HepG2 (cell line): ENCODE measurements around the gene DSG4. TPM values are rescaled to one million over a fixed set of nuclear protein-coding genes. Genes with fewer than 3 reads are reported as not detected.

Experiments
- ATF7-NPFF ChIP-seq: sonication (generic); formaldehyde crosslinking; IDR thresholded peaks from 2 replicates; pipeline ENCODE4 v1.8.1; 2023; ENCODE audit warnings: mild to moderate bottlenecking, low read depth, missing genetic modification reagents, moderate library complexity
- EED ChIP-seq: sonication (generic); formaldehyde crosslinking; IDR thresholded peaks from 2 replicates; pipeline ENCODE4 v1.5.0; 2020; ENCODE audit warnings: mild to moderate bottlenecking, missing genetic modification reagents
- GFI1 ChIP-seq: sonication (generic); formaldehyde crosslinking; IDR thresholded peaks from 2 replicates; pipeline ENCODE4 v1.5.0; 2020; ENCODE audit warnings: missing genetic modification reagents, mild to moderate bottlenecking, borderline replicate concordance
- HNF4G ChIP-seq, 2 experiments: sonication (generic) in 1 of 2; formaldehyde crosslinking in 1 of 2; IDR thresholded peaks; 2 replicates each; pipeline versions ENCODE4 v1.4.0 to v1.6.1; 2011 to 2020; ENCODE audit warnings: borderline replicate concordance in 2 of 2, low read depth in 2 of 2, mild to moderate bottlenecking in 2 of 2, low read length in 1 of 2, missing genetic modification reagents in 1 of 2, moderate library complexity in 1 of 2
- HNRNPUL1 ChIP-seq: fragments of 200-400 bp; formaldehyde crosslinking; IDR thresholded peaks from 2 replicates; pipeline ENCODE4 v1.6.1; 2017; ENCODE audit warnings: low read depth, mild to moderate bottlenecking, low read length, moderate library complexity
- PAXIP1 ChIP-seq: sonication (generic); formaldehyde crosslinking; conservative IDR thresholded peaks from 2 replicates; pipeline ENCODE4 v1.4.0; 2020; ENCODE audit warnings: mild to moderate bottlenecking, missing genetic modification reagents, moderate library complexity
- POGZ ChIP-seq: sonication (generic); formaldehyde crosslinking; IDR thresholded peaks from 2 replicates; pipeline ENCODE4 v1.4.0; 2020; ENCODE audit warnings: mild to moderate bottlenecking, missing genetic modification reagents
- TBL1XR1 ChIP-seq: fragments of 150-350 bp; IDR thresholded peaks from 2 replicates; pipeline ENCODE4 v1.6.1; 2014; ENCODE audit warnings: borderline replicate concordance, low read length; ENCODE audit not compliant: partially characterized antibody
- TIGD3 ChIP-seq: sonication (generic); formaldehyde crosslinking; IDR thresholded peaks from 2 replicates; pipeline ENCODE4 v1.5.1; 2020; ENCODE audit warnings: mild to moderate bottlenecking, missing genetic modification reagents, borderline replicate concordance
- ZBTB1 ChIP-seq: sonication (generic); formaldehyde crosslinking; IDR thresholded peaks from 2 replicates; pipeline ENCODE4 v1.4.0; 2020; ENCODE audit warnings: missing genetic modification reagents, borderline replicate concordance
- ZBTB20 ChIP-seq: sonication (generic); formaldehyde crosslinking; IDR thresholded peaks from 2 replicates; pipeline ENCODE4 v1.8.1; 2023; ENCODE audit warnings: missing genetic modification reagents, low read depth, mild to moderate bottlenecking, borderline replicate concordance
- ZBTB33 ChIP-seq: sonication (generic); formaldehyde crosslinking; IDR thresholded peaks from 2 replicates; pipeline ENCODE4 v1.4.0; 2020; ENCODE audit warnings: missing genetic modification reagents
- ZNF17 ChIP-seq: sonication (generic); formaldehyde crosslinking; IDR thresholded peaks from 2 replicates; pipeline ENCODE4 v1.5.0; 2020; ENCODE audit warnings: mild to moderate bottlenecking, missing genetic modification reagents
- ZNF367 ChIP-seq: sonication (generic); formaldehyde crosslinking; IDR thresholded peaks from 2 replicates; pipeline ENCODE4 v1.4.0; 2020; ENCODE audit warnings: missing genetic modification reagents, borderline replicate concordance
- polyA plus RNA-seq, 8 experiments: library from polyadenylated mRNA; depleted of rRNA in 3 of 8; stranded (reverse) in 7 of 8; unstranded in 1 of 8; fragments of >200 nt; fragmentation: Illumina TruSeq in 4 of 8; extraction: Trizol in 4 of 8; gene quantifications; 2 replicates each; pipeline versions ENCODE4 v1.2.1 to v1.2.3, GENCODE V29; 2011 to 2016; ENCODE audit warnings: low read depth in 4 of 8, missing spikeins in 1 of 8, mixed read lengths in 1 of 8; ENCODE audit not compliant: insufficient read depth in 1 of 8
- total RNA-seq, 5 experiments: library from RNA; depleted of rRNA; stranded (reverse); fragments of >200 nt; fragmentation: Illumina TruSeq; extraction: Trizol; gene quantifications; 2 replicates each; pipeline ENCODE4 v1.2.3, GENCODE V29; 2016; ENCODE audit warnings: low read depth in 1 of 5
- TF ChIP-seq, protein P1 (sequence below): IDR thresholded peaks from 2 replicates; pipeline ENCODE4 v1.6.1; 2016; ENCODE audit warnings: low read depth, control low read depth
- TF ChIP-seq, protein P2 (sequence below): IDR thresholded peaks from 2 replicates; pipeline ENCODE4 v1.6.1; 2016; ENCODE audit warnings: missing biosample characterization, missing genetic modification reagents, low read depth

DSG4 gene
- total and polyA plus RNA-seq, 2 of the 13 experiments (the other 11 are each of a cell fraction or from before 2014, with no cell fraction given) = 0.07 TPM; not detected in 1

- TF ChIP-seq PAXIP1 = peak; percentile 94
- no peak for TF ChIP-seq ZBTB1 (CRISPR knock-in tag)
- TF ChIP-seq ZBTB33 (CRISPR knock-in tag) = no peak
- TF ChIP-seq POGZ = peak; percentile 32; the same call in 1 of the 2 replicates
- TF ChIP-seq, protein P1, sequence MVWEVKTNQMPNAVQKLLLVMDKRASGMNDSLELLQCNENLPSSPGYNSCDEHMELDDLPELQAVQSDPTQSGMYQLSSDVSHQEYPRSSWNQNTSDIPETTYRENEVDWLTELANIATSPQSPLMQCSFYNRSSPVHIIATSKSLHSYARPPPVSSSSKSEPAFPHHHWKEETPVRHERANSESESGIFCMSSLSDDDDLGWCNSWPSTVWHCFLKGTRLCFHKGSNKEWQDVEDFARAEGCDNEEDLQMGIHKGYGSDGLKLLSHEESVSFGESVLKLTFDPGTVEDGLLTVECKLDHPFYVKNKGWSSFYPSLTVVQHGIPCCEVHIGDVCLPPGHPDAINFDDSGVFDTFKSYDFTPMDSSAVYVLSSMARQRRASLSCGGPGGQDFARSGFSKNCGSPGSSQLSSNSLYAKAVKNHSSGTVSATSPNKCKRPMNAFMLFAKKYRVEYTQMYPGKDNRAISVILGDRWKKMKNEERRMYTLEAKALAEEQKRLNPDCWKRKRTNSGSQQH (CRISPR knock-in tag) = 0 out of 2 replicates have a peak, but pooled peaks have one; percentile 24
- no peak for TF ChIP-seq TBL1XR1
- TF ChIP-seq, protein P2, sequence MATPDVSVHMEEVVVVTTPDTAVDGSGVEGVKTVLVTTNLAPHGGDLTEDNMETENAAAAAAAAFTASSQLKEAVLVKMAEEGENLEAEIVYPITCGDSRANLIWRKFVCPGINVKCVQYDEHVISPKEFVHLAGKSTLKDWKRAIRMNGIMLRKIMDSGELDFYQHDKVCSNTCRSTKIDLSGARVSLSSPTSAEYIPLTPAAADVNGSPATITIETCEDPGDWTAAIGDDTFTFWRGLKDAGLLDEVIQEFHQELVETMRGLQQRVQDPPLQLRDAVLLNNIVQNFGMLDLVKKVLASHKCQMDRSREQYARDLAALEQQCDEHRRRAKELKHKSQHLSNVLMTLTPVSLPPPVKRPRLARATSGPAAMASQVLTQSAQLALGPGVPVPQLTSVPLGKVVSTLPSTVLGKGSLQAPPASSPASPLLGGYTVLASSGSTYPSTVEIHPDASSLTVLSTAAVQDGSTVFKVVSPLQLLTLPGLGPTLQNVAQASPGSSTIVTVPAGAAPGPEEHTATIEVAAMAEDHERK (CRISPR knock-in tag) = no peak
- no peak for TF ChIP-seq ZNF17 (CRISPR knock-in tag)
- TF ChIP-seq ZBTB20 (CRISPR knock-in tag) = no peak
- no peak for TF ChIP-seq ZNF367 (CRISPR knock-in tag)
- 0 out of 2 replicates have a peak, but pooled peaks have one; percentile 25 for TF ChIP-seq GFI1
- TF ChIP-seq ATF7-NPFF (CRISPR knock-in tag) = no peak
- TF ChIP-seq HNRNPUL1 = peak; percentile 36; the same call in 1 of the 2 replicates
- peak; percentile 60; the same call in 1 of the 2 replicates for TF ChIP-seq HNF4G (IDR thresholded peaks at IDR 0.05; ENCODE audit: borderline replicate concordance, low read depth, low read length)
- no peak for TF ChIP-seq HNF4G (CRISPR knock-in tag; IDR thresholded peaks at IDR 0.05; ENCODE audit: borderline replicate concordance, low read depth)
- TF ChIP-seq EED (CRISPR knock-in tag) = no peak
- no peak for TF ChIP-seq TIGD3 (CRISPR knock-in tag)
Observed at GRCh38 chr18:31401156-31402025, 24.8 kb downstream of the DSG4 start (continued).
